Prostate gland (tissue), 2 donors: ENCODE results near the gene ZMYND8. TPM values are rescaled to one million over a fixed set of nuclear protein-coding genes. Genes with fewer than 3 reads are reported as not detected.

Experiments
- DNase-seq: peaks from one replicate; pipeline ENCODE4 v3.0.0-alpha.2; 2019; ENCODE audit warnings: low spot score
- H3K27ac ChIP-seq, 2 donors: fragments of 200-600 bp; sonication (generic); 2 replicates each; pipeline ENCODE4 v1.5.1; 2017 to 2019
- H3K27me3 ChIP-seq: fragments of 200-600 bp; sonication (generic); replicated peaks from 2 replicates; pipeline ENCODE4 v1.5.1; 2019; ENCODE audit not compliant: insufficient read depth
- H3K36me3 ChIP-seq, 2 donors: fragments of 200-600 bp; sonication (generic); 1 replicate in 1 of 2; 2 replicates in 1 of 2; pipeline versions ENCODE4 v1.5.1 to v1.8.1; 2017 to 2019
- H3K4me1 ChIP-seq: fragments of 200-600 bp; sonication (generic); replicated peaks from 2 replicates; pipeline ENCODE4 v1.5.1; 2019
- H3K4me3 ChIP-seq, 2 donors: fragments of 200-600 bp; sonication (generic); 2 replicates each; pipeline ENCODE4 v1.5.1; 2017 to 2019
- H3K9me3 ChIP-seq: fragments of 200-600 bp; sonication (generic); 2 replicates; pipeline ENCODE4 v1.5.1; 2017
- CTCF ChIP-seq, 4 experiments: fragments of 200-600 bp in 2 of 4; fragments of 450-650 bp in 2 of 4; sonication (generic) in 2 of 4; IDR thresholded peaks; 1 replicate in 3 of 4; 2 replicates in 1 of 4; pipeline ENCODE4 v1.5.1; 2016 to 2019; ENCODE audit warnings: antibody characterized with exemption in 4 of 4, mild to moderate bottlenecking in 2 of 4, moderate library complexity in 2 of 4
- POLR2A ChIP-seq: fragments of 450-650 bp; IDR thresholded peaks from one replicate; pipeline ENCODE4 v1.6.1; 2016; ENCODE audit warnings: antibody characterized with exemption, mild to moderate bottlenecking
- POLR2AphosphoS5 ChIP-seq: sonication (generic); formaldehyde crosslinking; IDR thresholded peaks from one replicate; pipeline ENCODE4 v1.6.1; 2017; ENCODE audit warnings: antibody characterized with exemption
- WGBS: methylation state at CpG from one replicate; pipeline ENCODE4 v1.1.5; 2018; 5-methylcytosine and 5-hydroxymethylcytosine counted together
- intact Hi-C: fragments of 100-400 bp; cut with DNase I; formaldehyde crosslinking; loops from one replicate; pipeline ENCODE4 v1.14.2; 2022
- total RNA-seq, 2 donors: library from RNA; depleted of rRNA; stranded (reverse); fragments of >200 nt; gene quantifications; one replicate each; pipeline ENCODE4 v1.1.0, GENCODE V29; 2016

Gene ZMYND8
- total RNA-seq, 2 donors from 2014 or later: 19.9 to 70.9 TPM

DNA sequence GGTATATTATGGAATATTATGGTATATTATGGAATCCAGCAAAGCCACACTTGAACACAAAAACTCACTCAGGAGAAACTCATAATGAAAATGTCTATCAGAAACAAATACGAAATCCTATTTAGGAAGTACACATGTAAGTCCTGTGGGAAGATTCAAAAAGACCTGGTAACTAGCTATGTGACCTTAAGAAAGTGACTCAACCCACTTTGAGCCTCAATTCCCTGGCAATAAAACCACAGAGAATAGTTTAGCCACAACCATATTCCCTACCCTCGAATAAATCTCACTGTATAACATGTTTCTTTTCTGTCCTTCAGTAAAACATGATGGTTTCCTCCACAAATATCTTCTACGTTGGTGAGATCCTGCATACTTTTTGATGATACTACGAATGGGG, 56.4 kb downstream of the ZMYND8 start:
- no peak for DNase-seq
- no peak overlapping the region for H3K27ac ChIP-seq
- no peaks in the 10 kb centered on the region for H3K9me3 ChIP-seq
- H3K27me3 ChIP-seq: no peaks in the 10 kb centered on the region
- intact Hi-C loops: no loop called here
- H3K36me3 ChIP-seq: no peaks in the 10 kb centered on the region
- 90% methylated on average over 4 of the region's 4 CpGs for WGBS
- TF ChIP-seq POLR2A: no peak
- no peak for TF ChIP-seq CTCF (IDR thresholded peaks at IDR 0.05)
- TF ChIP-seq POLR2AphosphoS5: no peak
- H3K4me1 ChIP-seq: peaks cover 18% of the 10 kb centered on the region
- H3K4me3 ChIP-seq: no peak overlapping the region

DNA sequence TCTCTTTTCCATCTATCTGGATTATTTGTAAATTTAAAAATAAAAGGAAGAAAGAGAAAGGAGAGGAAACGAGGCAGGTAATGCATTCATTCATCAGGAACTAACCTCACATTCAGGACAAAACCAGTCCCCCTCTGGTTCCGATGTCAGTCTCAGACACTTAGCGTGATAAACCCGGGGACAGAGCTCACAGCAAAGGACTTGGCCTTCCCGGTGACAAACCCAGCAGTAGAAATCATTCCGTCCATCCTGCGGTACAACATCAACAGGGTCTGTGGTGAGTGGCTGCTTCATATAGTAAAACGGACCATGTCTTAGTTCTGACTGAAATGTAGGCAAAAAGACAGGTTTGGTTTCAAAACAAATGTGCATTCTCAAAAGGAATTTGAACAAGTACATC, 57.9 kb downstream of the ZMYND8 start:
- 90% methylated on average over 8 of the region's 8 CpGs for WGBS
- Histone ChIP-seq H3K4me1 (peaks cover 6% of the 10 kb centered on the region), H3K36me3 (no peaks in the 10 kb centered on the region), H3K9me3 (no peaks in the 10 kb centered on the region), H3K27ac (no peak overlapping the region), H3K4me3 (no peak overlapping the region), H3K27me3 (no peaks in the 10 kb centered on the region)
- intact Hi-C loops: no loop called here
- TF ChIP-seq POLR2A (no peak), CTCF (IDR thresholded peaks at IDR 0.05) (no peak), POLR2AphosphoS5 (no peak)
- no peak for DNase-seq

GRCh38 chr20:47297746-47298145, 58.8 kb downstream of the ZMYND8 start:
- intact Hi-C loops: no loop called here
- no peaks in the 10 kb centered on the region for H3K36me3 ChIP-seq
- DNase-seq: no peak

DNA sequence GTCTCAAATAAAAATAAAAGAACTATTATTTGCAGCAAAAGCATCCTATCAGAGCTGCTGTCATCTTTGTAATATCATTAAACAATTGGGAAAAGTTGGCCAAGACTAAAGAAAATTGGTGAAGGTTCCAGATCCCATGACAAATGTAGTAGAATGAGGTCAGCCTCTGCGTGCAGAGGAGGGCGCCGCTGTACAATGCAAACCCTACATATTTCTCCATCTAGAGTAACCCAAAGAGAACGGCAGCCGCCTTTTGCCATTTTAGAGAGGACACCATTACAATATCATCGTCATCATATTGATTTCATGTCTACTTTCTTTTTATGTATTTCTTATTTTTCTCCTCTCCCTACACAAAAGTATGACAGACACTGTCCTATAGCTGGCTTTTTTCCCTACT, 59.5 kb downstream of the ZMYND8 start:
- Histone ChIP-seq H3K4me3 (no peak overlapping the region), H3K27me3 (no peaks in the 10 kb centered on the region), H3K27ac (no peak overlapping the region), H3K4me1 (no peaks in the 10 kb centered on the region), H3K36me3 (no peaks in the 10 kb centered on the region), H3K9me3 (no peaks in the 10 kb centered on the region)
- no peak for TF ChIP-seq CTCF (IDR thresholded peaks at IDR 0.05)
- no peak for TF ChIP-seq POLR2AphosphoS5
- no peak for TF ChIP-seq POLR2A
- intact Hi-C loops: no loop called here
- no peak for DNase-seq
- WGBS: 92% methylated on average over 6 of the region's 6 CpGs

More at GRCh38 chr20:47297746-47298145, 58.8 kb downstream of the ZMYND8 start:
- TF ChIP-seq POLR2A (no peak), POLR2AphosphoS5 (no peak), CTCF (IDR thresholded peaks at IDR 0.05) (no peak)
- H3K27me3 ChIP-seq: no peaks in the 10 kb centered on the region
- H3K4me3 ChIP-seq: no peak overlapping the region
- no peaks in the 10 kb centered on the region for H3K9me3 ChIP-seq
- H3K4me1 ChIP-seq: no peaks in the 10 kb centered on the region
- no peak overlapping the region for H3K27ac ChIP-seq
- 86% methylated on average over 4 of the region's 4 CpGs for WGBS

GRCh38 chr20:47295921-47296426, 60.5 kb downstream of the ZMYND8 start:
- no peak for DNase-seq
- Histone ChIP-seq H3K27me3 (no peaks in the 10 kb centered on the region), H3K4me1 (no peaks in the 10 kb centered on the region), H3K27ac (no peak overlapping the region), H3K36me3 (no peaks in the 10 kb centered on the region), H3K4me3 (no peak overlapping the region), H3K9me3 (no peaks in the 10 kb centered on the region)
- WGBS: 44% methylated on average over 6 of the region's 6 CpGs
- intact Hi-C loops: no loop called here
- TF ChIP-seq POLR2AphosphoS5 (no peak), CTCF (IDR thresholded peaks at IDR 0.05) (no peak), POLR2A (no peak)
